H1 (cell line): ENCODE results near the gene MYO5A. TPM values are rescaled to one million over a fixed set of nuclear protein-coding genes. Genes with fewer than 3 reads are reported as not detected.

ENCODE experiments used
- CTCF ChIA-PET: fragments of 300-600 bp; sonication (Branson Sonifier 250); formaldehyde crosslinking; loops from one replicate; lab custom pipeline; 2021; ENCODE audit not compliant: partially characterized antibody; lab: Charles Lee
- POLR2A ChIA-PET: fragments of 300-600 bp; sonication (Branson Sonifier 250); formaldehyde crosslinking; loops from one replicate; lab custom pipeline; 2021; ENCODE audit warnings: inconsistent platforms; ENCODE audit not compliant: partially characterized antibody; lab: Charles Lee
- DNase-seq, 2 experiments: peaks; one replicate each; pipeline versions ENCODE4 v3.0.0 to v3.0.0-alpha.2; 2010 to 2022; ENCODE audit warnings: low spot score in 2 of 2, low read depth in 1 of 2, mixed read lengths in 1 of 2
- FAIRE-seq: peaks from 2 replicates; lab custom pipeline; 2011; peaks lifted over from hg19 to GRCh38; lab: Jason Lieb, UNC
- H2AFZ ChIP-seq: 2 replicates; pipeline ENCODE4 v1.8.1; 2012; ENCODE audit warnings: low read length, inconsistent platforms
- H2AK5ac ChIP-seq: 2 replicates; pipeline ENCODE4 v1.6.1; 2013; ENCODE audit warnings: low read depth, low read length
- H2BK120ac ChIP-seq: replicated peaks from 2 replicates; pipeline ENCODE3; 2013; ENCODE audit warnings: low read depth, low read length, inconsistent platforms
- H2BK12ac ChIP-seq: 2 replicates; pipeline ENCODE4 v1.6.1; 2013; ENCODE audit warnings: low read depth, low read length
- H2BK15ac ChIP-seq: 2 replicates; pipeline ENCODE4 v1.6.1; 2013; ENCODE audit warnings: low read length
- H2BK20ac ChIP-seq: 2 replicates; pipeline ENCODE4 v1.6.1; 2013; ENCODE audit warnings: low read length
- H2BK5ac ChIP-seq: 2 replicates; pipeline ENCODE4 v1.6.1; 2013; ENCODE audit warnings: low read depth, low read length
- H3K14ac ChIP-seq: 2 replicates; pipeline ENCODE4 v1.6.1; 2013; ENCODE audit warnings: inconsistent platforms; ENCODE audit not compliant: insufficient read length
- H3K18ac ChIP-seq: 2 replicates; pipeline ENCODE4 v1.6.1; 2013; ENCODE audit warnings: low read length; ENCODE audit errors: extremely low read depth
- H3K23ac ChIP-seq: 2 replicates; pipeline ENCODE4 v1.6.1; 2013; ENCODE audit warnings: inconsistent platforms; ENCODE audit not compliant: insufficient read length
- H3K23me2 ChIP-seq: 2 replicates; pipeline ENCODE4 v1.6.1; 2013; ENCODE audit warnings: low read depth, low read length
- H3K27ac ChIP-seq: 2 replicates; pipeline ENCODE4 v1.6.1; 2011; ENCODE audit warnings: low read depth, low read length, inconsistent platforms
- H3K27me3 ChIP-seq, 4 experiments: replicated peaks in 1 of 4; 1 replicate in 1 of 4; 2 replicates in 3 of 4; pipeline versions ENCODE4 v1.6.1 to v1.8.1; 2011 to 2013; ENCODE audit warnings: low read length in 3 of 4, mild to moderate bottlenecking in 3 of 4, inconsistent platforms in 2 of 4, mixed read lengths in 2 of 4, moderate library complexity in 1 of 4; ENCODE audit not compliant: control insufficient read depth in 3 of 4, insufficient read depth in 3 of 4; ENCODE audit errors: extremely low read depth in 1 of 4
- H3K36me3 ChIP-seq, 4 experiments: 2 replicates each; pipeline versions ENCODE4 v1.6.1 to v1.8.1; 2011 to 2013; ENCODE audit warnings: mild to moderate bottlenecking in 4 of 4, low read length in 3 of 4, moderate library complexity in 2 of 4, control low read depth in 1 of 4, inconsistent platforms in 1 of 4; ENCODE audit not compliant: insufficient read depth in 4 of 4, control insufficient read depth in 2 of 4
- H3K4ac ChIP-seq: replicated peaks from 2 replicates; pipeline ENCODE3; 2013; ENCODE audit warnings: low read length, low read depth, mixed read lengths, inconsistent platforms; ENCODE audit not compliant: insufficient read length
- H3K4me1 ChIP-seq, 4 experiments: replicated peaks in 1 of 4; 1 replicate in 1 of 4; 2 replicates in 3 of 4; pipeline versions ENCODE4 v1.6.1 to v1.8.1; 2011 to 2013; ENCODE audit warnings: low read length in 3 of 4, inconsistent platforms in 2 of 4, mixed read lengths in 1 of 4; ENCODE audit not compliant: insufficient read depth in 4 of 4, control insufficient read depth in 3 of 4
- H3K4me2 ChIP-seq, 2 experiments: 2 replicates each; pipeline versions ENCODE4 v1.6.1 to v1.8.1; 2011 to 2013; ENCODE audit warnings: low read depth in 2 of 2, low read length in 2 of 2, control low read depth in 1 of 2, inconsistent platforms in 1 of 2, mild to moderate bottlenecking in 1 of 2; ENCODE audit not compliant: insufficient read depth in 1 of 2
- H3K4me3 ChIP-seq, 4 experiments: fragments of 200-600, 300-600 bp in 1 of 4; sonication (generic), shearing (Covaris generic), sonication (Bioruptor Twin) in 1 of 4; 2 replicates each; pipeline versions ENCODE4 v1.5.1 to v1.8.1; 2011 to 2016; ENCODE audit warnings: low read length in 4 of 4, low read depth in 3 of 4, control low read depth in 2 of 4, inconsistent platforms in 2 of 4, mild to moderate bottlenecking in 2 of 4, mixed read lengths in 1 of 4, moderate library complexity in 1 of 4; ENCODE audit not compliant: insufficient read depth in 2 of 4; ENCODE audit errors: extremely low read depth in 1 of 4
- H3K56ac ChIP-seq: replicated peaks from 2 replicates; pipeline ENCODE3; 2013; ENCODE audit warnings: low read depth, mild to moderate bottlenecking, mixed read lengths, low read length, inconsistent platforms; ENCODE audit not compliant: insufficient read length
- H3K79me1 ChIP-seq: 2 replicates; pipeline ENCODE4 v1.6.1; 2013; ENCODE audit warnings: low read depth, low read length, control low read depth
- H3K79me2 ChIP-seq, 2 experiments: 2 replicates each; pipeline versions ENCODE4 v1.6.1 to v1.8.1; 2012 to 2013; ENCODE audit warnings: low read length in 2 of 2, mild to moderate bottlenecking in 2 of 2, inconsistent platforms in 1 of 2; ENCODE audit not compliant: insufficient read depth in 2 of 2, control insufficient read depth in 1 of 2
- H3K9ac ChIP-seq, 4 experiments: replicated peaks in 1 of 4; 1 replicate in 1 of 4; 2 replicates in 3 of 4; pipeline versions ENCODE4 v1.6.1 to v1.8.1; 2011 to 2013; ENCODE audit warnings: low read depth in 3 of 4, low read length in 3 of 4, control low read depth in 2 of 4, mild to moderate bottlenecking in 2 of 4, moderate library complexity in 2 of 4, inconsistent platforms in 1 of 4; ENCODE audit errors: extremely low read depth in 1 of 4
- H3K9me3 ChIP-seq, 2 experiments: 2 replicates each; pipeline versions ENCODE4 v1.6.1 to v1.8.1; 2012 to 2013; ENCODE audit warnings: mild to moderate bottlenecking in 2 of 2, moderate library complexity in 2 of 2, control low read depth in 1 of 2, inconsistent platforms in 1 of 2, low read depth in 1 of 2, low read length in 1 of 2, mixed read lengths in 1 of 2; ENCODE audit not compliant: insufficient read depth in 2 of 2
- H4K20me1 ChIP-seq, 2 experiments: replicated peaks in 1 of 2; 2 replicates each; pipeline versions ENCODE3 to v1.8.1; 2011 to 2013; ENCODE audit warnings: inconsistent platforms in 2 of 2, low read length in 2 of 2, mild to moderate bottlenecking in 1 of 2; ENCODE audit not compliant: insufficient read depth in 2 of 2, control insufficient read depth in 1 of 2
- H4K5ac ChIP-seq: 2 replicates; pipeline ENCODE4 v1.6.1; 2013; ENCODE audit warnings: low read length, low read depth, mixed read lengths, inconsistent platforms; ENCODE audit not compliant: insufficient read length
- H4K8ac ChIP-seq: 2 replicates; pipeline ENCODE4 v1.8.0; 2013; ENCODE audit warnings: mild to moderate bottlenecking, moderate library complexity, low read length, inconsistent platforms; ENCODE audit not compliant: insufficient read depth; ENCODE audit errors: extremely low read depth
- H4K91ac ChIP-seq: replicated peaks from 2 replicates; pipeline ENCODE3; 2013; ENCODE audit warnings: low read length, mixed read lengths, inconsistent platforms; ENCODE audit not compliant: insufficient read length
- CBX5 ChIP-seq: fragments of 300-800, 300-1000 bp; sonication (generic); IDR thresholded peaks from 2 replicates; pipeline ENCODE4 v1.7.1; 2016; ENCODE audit warnings: antibody characterized with exemption, low read length, low read depth
- CREB1 ChIP-seq: IDR thresholded peaks from 2 replicates; pipeline ENCODE4 v1.6.1; 2012; ENCODE audit warnings: inconsistent platforms
- FOSL1 ChIP-seq: IDR thresholded peaks from 2 replicates; pipeline ENCODE4 v1.6.1; 2011; ENCODE audit warnings: mild to moderate bottlenecking, low read depth, low read length, moderate library complexity; ENCODE audit not compliant: insufficient read depth
- GABPA ChIP-seq: IDR thresholded peaks from 2 replicates; pipeline ENCODE4 v1.6.1; 2011; ENCODE audit warnings: mild to moderate bottlenecking, low read length, moderate library complexity, borderline replicate concordance; ENCODE audit not compliant: insufficient read depth
- HDAC6 ChIP-seq: IDR thresholded peaks from one replicate; pipeline ENCODE4 v1.7.1; 2012; ENCODE audit warnings: low read depth, mild to moderate bottlenecking, inconsistent platforms, low read length, moderate library complexity
- JUND ChIP-seq: IDR thresholded peaks from 2 replicates; pipeline ENCODE4 v1.6.1; 2011; ENCODE audit warnings: mild to moderate bottlenecking, improper control_type of control experiment, low read length
- POU5F1 ChIP-seq: IDR thresholded peaks from 2 replicates; pipeline ENCODE4 v1.6.1; 2011; ENCODE audit warnings: low read depth, mild to moderate bottlenecking, low read length, moderate library complexity
- RXRA ChIP-seq: IDR thresholded peaks from 2 replicates; pipeline ENCODE4 v1.6.1; 2011; ENCODE audit warnings: low read depth, mild to moderate bottlenecking, low read length, moderate library complexity; ENCODE audit not compliant: insufficient read depth
- SIX5 ChIP-seq: IDR thresholded peaks from 2 replicates; pipeline ENCODE4 v1.6.1; 2011; ENCODE audit warnings: mild to moderate bottlenecking, low read depth, low read length
- SP1 ChIP-seq: IDR thresholded peaks from 2 replicates; pipeline ENCODE4 v1.6.1; 2011; ENCODE audit warnings: low read depth, low read length
- TAF7 ChIP-seq: optimal IDR thresholded peaks from 2 replicates; pipeline ENCODE3; 2011; ENCODE audit warnings: low read depth, mild to moderate bottlenecking, inconsistent platforms, low read length, moderate library complexity, borderline replicate concordance
- TCF12 ChIP-seq: IDR thresholded peaks from 2 replicates; pipeline ENCODE4 v1.6.1; 2011; ENCODE audit warnings: low read depth, mild to moderate bottlenecking, low read length
- USF2 ChIP-seq: IDR thresholded peaks from 2 replicates; pipeline ENCODE4 v1.6.1; 2011; ENCODE audit warnings: low read length, improper control_type of control experiment
- YY1 ChIP-seq: IDR thresholded peaks from 2 replicates; pipeline ENCODE4 v1.6.1; 2011; ENCODE audit warnings: low read depth, mild to moderate bottlenecking, low read length
- WGBS, 2 experiments: shearing (Covaris generic) in 1 of 2; methylation state at CpG; one replicate each; pipeline versions ENCODE4 v1.1.6 to v1.1.7; 2013 to 2015; ENCODE audit warnings: low lambda C conversion rate in 2 of 2, mixed read lengths in 2 of 2, inconsistent platforms in 1 of 2, low coverage in 1 of 2, missing lambda C conversion rate in 1 of 2; ENCODE audit not compliant: insufficient replicate concordance in 2 of 2, insufficient coverage in 1 of 2, insufficient read length in 1 of 2; ENCODE audit errors: extremely low coverage in 1 of 2, missing lambda C conversion rate in 1 of 2; 5-methylcytosine and 5-hydroxymethylcytosine counted together
- polyA plus RNA-seq, 7 experiments: library from polyadenylated mRNA; depleted of rRNA in 3 of 7; stranded (reverse) in 5 of 7; unstranded in 2 of 7; fragments of >200 nt in 5 of 7; fragments of 200-250 nt in 2 of 7; gene quantifications; 1 replicate in 5 of 7; 2 replicates in 1 of 7; 4 replicates in 1 of 7; pipeline versions ENCODE4 v1.2.1 to v1.2.3, GENCODE V29; 2011 to 2013; ENCODE audit warnings: missing spikeins in 2 of 7, mixed read lengths in 2 of 7
- total RNA-seq: library from RNA; stranded (reverse); fragmentation: NEBNext Ultra II Directional; extraction: Animal tissue kit (Norgen Biotek cat#: 25700); gene quantifications from 2 replicates; pipeline ENCODE4 v1.2.1, GENCODE V29; 2021

The MYO5A gene
- total and polyA plus RNA-seq, 2 of the 8 experiments (the other 6 are each of a cell fraction or from before 2014, with no cell fraction given) = 11.4 to 24.7 TPM

DNA sequence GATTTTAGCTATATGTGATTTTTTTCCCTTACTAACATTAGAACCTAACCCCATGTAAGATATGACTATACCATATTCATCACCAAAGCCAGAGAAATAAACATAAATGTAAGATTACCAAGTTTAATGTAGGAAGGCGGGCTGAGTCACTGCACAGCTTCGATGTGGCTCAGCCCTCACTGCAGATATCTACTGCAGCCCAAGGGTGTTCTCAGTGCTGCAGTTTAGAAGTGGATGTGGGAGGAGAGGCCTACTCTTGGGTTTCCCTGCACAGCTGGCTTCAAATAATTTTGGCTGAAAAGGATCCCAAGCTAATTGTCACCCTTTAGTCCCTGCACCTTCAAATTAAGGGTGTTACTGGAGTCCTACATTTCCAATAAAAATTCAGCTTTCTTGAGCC is 30.9 kb upstream of the MYO5A start:
- H2BK15ac ChIP-seq = no peak overlapping the region
- no peak for TF ChIP-seq HDAC6
- no peak for TF ChIP-seq RXRA
- no peak for TF ChIP-seq FOSL1
- no peak for TF ChIP-seq JUND
- no peak for TF ChIP-seq USF2
- TF ChIP-seq SIX5 = no peak
- TF ChIP-seq TAF7 = no peak
- TF ChIP-seq TCF12 = no peak
- no peak for TF ChIP-seq POU5F1
- TF ChIP-seq GABPA = no peak
- no peak for TF ChIP-seq YY1
- no peak for TF ChIP-seq SP1
- TF ChIP-seq CREB1 = no peak
- TF ChIP-seq CBX5 = no peak

More for the DNA sequence above, 30.9 kb upstream of the MYO5A start:
- no peak overlapping the region for H3K18ac ChIP-seq
- H4K8ac ChIP-seq = no peak overlapping the region
- peaks cover 0 to 30% (median 9%) of the 10 kb centered on the region in 4 experiments; a peak in 5 of 8 replicates for H3K36me3 ChIP-seq
- H2AFZ ChIP-seq = no peak overlapping the region
- no peak overlapping the region for H3K14ac ChIP-seq
- WGBS, 2 experiments = 93% methylated on average over 2 of the region's 2 CpGs; no CpG with 5 or more reads in 1 of the 2 experiments
- H3K27ac ChIP-seq = no peak overlapping the region
- H2BK20ac ChIP-seq = no peak overlapping the region
- no peaks in the 10 kb centered on the region for H3K27me3 ChIP-seq
- peaks cover 33 to 99% of the 10 kb centered on the region in 2 experiments for H3K79me2 ChIP-seq
- H4K5ac ChIP-seq = no peak overlapping the region
- no peak overlapping the region for H3K56ac ChIP-seq
- no peak overlapping the region for H3K4me2 ChIP-seq
- no peaks in the 10 kb centered on the region for H3K23me2 ChIP-seq
- no peak overlapping the region for H2BK12ac ChIP-seq
- H3K4me1 ChIP-seq = peaks cover 0 to 7% (median 0%) of the 10 kb centered on the region in 4 experiments; a peak in 2 of 7 replicates
- no peak overlapping the region for H2BK120ac ChIP-seq
- no peak overlapping the region for H3K23ac ChIP-seq
- H2BK5ac ChIP-seq = no peak overlapping the region
- DNase-seq (no peak), FAIRE-seq (no peak)
- H2AK5ac ChIP-seq = no peak overlapping the region
- ChIA-PET POLR2A (interaction anchor here (0.7 to 4.0 kb wide), 4 partner anchors 10 to 32 kb away, joined by 3 to 12 read pairs (median 4); partner anchors contain the start of genes ARPP19 and MYO5A), CTCF (interaction anchor here (0.9 to 2.4 kb wide), 7 partner anchors 9 to 303 kb away, joined by 3 to 5 read pairs (median 3); no protein-coding TSS in a partner anchor)
- no peak overlapping the region for H4K91ac ChIP-seq
- peaks cover 21 to 26% of the 10 kb centered on the region in 2 experiments for H4K20me1 ChIP-seq
- no peak overlapping the region for H3K4ac ChIP-seq
- no peak overlapping the region for H3K4me3 ChIP-seq
- peaks cover 3% of the 10 kb centered on the region; the same call in 1 of the 2 replicates for H3K79me1 ChIP-seq
- no peak overlapping the region for H3K9ac ChIP-seq
- H3K9me3 ChIP-seq = no peaks in the 10 kb centered on the region
